AG10803 (cell line): ENCODE measurements around the gene TTLL9.

Source experiments
- DNase-seq: peaks from one replicate; pipeline ENCODE4 v3.0.0; 2010; ENCODE audit warnings: low read depth
- H3K4me3 ChIP-seq: 2 replicates; pipeline ENCODE4 v1.5.1; 2011; ENCODE audit warnings: mild to moderate bottlenecking, low read length, control low read depth
- CTCF ChIP-seq: conservative IDR thresholded peaks from 2 replicates; pipeline ENCODE4 v1.5.1; 2011; ENCODE audit warnings: mild to moderate bottlenecking, low read length, control low read depth, inconsistent platforms

TTLL9 gene

DNA sequence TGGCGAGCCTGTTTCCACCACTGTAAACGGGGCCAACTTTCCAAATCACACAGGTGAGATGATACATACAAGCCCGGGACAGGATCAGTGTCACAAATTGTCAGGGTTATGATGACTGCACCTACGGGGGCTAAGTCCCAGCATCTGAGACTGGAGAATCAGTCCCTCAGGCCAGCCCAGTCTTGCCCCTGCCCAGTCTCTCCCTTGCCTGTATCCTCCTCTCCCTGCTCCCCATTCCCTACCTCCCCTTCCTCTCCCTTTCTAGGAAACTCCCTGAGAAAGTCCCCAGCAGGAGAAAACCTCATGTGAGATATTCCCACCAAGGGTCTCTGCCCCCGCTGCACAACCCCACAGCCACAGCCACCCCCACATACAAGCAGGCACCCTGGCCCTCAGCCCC is 26.6 kb upstream of the TTLL9 start:
- H3K4me3 ChIP-seq = no peak overlapping the region
- DNase-seq = no peak

GRCh38 chr20:31844737-31845299 is 25.6 kb upstream of the TTLL9 start:
- H3K4me3 ChIP-seq = no peak overlapping the region
- no peak for TF ChIP-seq CTCF
- DNase-seq = no peak

More for the DNA sequence above, 26.6 kb upstream of the TTLL9 start:
- TF ChIP-seq CTCF = no peak

DNA sequence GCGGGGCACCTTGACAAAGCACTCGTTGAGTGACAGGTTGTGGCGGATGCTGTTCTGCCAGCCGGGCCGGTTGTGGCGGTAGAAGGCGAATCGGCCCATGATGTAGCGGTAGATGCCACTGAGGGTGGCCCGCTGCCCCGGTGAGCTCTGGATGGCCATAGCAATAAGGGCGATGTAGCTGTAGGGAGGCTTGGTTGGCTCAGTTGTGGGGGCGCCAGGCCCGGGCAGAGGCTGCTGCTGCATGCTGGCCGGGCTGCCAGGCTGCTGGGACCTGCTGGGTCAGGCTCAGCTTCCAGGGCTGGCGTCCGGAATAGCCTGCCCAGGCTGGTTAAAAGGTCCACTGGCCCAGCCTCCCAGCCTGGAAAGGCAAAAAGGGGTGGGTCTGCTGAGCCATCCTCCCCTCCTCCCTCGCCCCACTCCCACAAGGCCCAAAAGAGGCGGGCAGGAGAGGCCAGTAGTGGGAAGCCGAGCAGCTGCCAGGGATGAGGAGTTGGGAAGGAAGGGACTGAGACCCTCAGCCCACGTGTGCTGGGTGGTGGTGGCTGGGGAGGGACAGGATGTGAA is 25.1 kb upstream of the TTLL9 start, which contains the start of gene FOXS1:
Gene FOXS1, minus strand, starts transcription at position 305 of the 564 bp plus-strand sequence. Its CDS starts 62 bp downstream, at position 243.
- no peak for DNase-seq
- no peak for TF ChIP-seq CTCF
- H3K4me3 ChIP-seq = no peak within 1 kb of the TSS

DNA sequence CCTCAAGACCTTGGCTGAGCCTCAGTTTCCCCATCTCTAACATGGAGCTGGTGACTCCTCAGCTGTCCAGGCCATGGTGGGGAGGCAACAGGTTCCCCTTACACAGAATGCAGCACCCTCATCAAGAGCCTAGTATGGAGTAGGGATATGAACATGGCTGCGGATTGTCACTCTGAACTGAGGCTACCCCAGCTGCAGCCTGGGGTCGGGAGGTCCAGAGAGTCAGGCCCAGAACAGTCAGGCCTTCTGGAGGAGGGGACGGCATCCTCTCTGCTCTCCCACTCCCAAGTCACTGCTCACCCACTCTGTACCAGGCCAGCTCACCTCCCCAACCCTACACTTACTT is 23.7 kb upstream of the TTLL9 start:
- no peak for TF ChIP-seq CTCF
- DNase-seq = no peak
- H3K4me3 ChIP-seq = no peak overlapping the region

DNA sequence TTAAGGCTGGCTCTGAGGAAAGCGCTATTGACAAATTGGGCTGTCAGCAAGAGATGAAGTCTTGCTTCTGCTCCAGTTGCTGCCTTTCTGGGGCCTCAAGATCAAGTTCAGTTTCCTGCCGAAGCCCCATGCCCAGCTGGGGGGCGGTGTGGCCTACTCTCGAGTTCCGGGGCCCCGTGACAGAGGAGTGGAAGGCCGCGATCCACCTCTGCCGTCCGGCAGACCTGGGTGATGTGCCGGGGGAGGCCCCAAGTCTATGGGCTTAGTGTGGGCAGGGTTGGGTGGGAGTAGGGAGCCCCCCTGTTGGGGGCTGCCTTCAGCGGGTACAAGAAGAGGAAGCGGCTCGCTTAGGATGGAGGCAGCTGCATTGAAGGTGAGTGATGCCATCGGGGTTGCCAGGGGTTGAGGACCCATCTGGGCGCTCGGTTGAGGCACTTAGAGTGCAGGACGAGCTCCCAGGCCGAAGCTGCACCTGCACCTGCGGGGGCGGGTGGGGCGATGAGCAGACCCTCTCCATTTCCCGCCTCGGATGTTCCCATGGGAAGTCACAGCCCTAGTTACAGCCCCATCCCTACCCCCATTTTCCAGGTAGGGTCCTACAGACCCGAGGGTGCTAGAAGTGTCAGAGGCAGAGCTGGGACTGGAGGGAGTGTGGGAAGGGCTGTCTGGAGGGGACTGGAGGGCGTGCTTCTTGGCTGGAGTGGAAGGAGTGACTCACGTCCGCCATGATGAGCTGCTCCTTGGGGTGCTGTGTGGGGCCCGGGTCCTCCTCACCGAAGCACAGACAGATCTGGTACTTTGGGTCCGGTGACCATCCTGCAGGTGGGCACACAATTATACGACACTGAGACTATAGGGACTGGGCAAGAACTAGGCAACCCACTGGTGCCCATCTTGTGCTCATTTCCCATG is 22.1 kb upstream of the TTLL9 start:
- H3K4me3 ChIP-seq = no peak overlapping the region
- TF ChIP-seq CTCF = no peak
- no peak for DNase-seq

DNA sequence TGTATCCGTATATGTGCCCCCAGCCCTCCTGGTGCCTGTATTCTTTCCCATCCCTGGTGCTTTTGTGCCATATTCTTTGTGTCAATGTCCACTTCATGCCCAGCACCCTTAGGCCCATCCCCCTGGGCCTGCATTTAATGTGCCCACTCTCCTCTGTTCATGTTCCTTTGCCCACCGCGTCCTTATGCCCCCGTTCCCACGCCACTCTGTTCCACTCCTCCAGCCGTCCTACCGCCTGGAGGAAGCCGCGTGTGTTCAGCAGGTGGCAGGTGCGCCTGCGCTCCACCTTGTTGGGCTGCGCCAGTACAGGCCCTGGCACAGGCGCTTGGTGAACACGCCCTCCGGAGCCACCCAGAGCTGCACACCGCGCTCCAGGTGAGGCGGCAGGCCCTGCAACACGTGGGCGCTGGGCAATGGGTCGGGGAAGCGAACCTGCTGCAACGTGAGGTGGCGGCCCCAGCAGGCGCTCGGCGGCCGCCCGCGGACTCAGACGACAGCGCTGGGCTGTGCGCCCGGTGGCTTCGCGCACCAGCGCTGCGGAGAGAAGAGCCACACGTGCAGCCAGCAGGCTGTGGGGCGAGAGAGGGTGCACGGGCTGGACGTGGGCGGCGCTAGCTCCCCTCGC is 21.0 kb upstream of the TTLL9 start:
- DNase-seq = no peak
- H3K4me3 ChIP-seq = no peak overlapping the region
- no peak for TF ChIP-seq CTCF
